Endodermal cell (in vitro differentiated cells): Measurements from ENCODE around the gene AUTS2. TPM values are rescaled to one million over a fixed set of nuclear protein-coding genes. Genes with fewer than 3 reads are reported as not detected.
A peak's percentile ranks its signal among the peaks of the same experiment; 100 is the strongest.

ENCODE experiments used
- DNase-seq: peaks from one replicate; pipeline ENCODE4 v3.0.0-alpha.2; 2017
- H3K27ac ChIP-seq: 2 replicates; pipeline ENCODE4 v1.5.1; 2013; ENCODE audit warnings: mild to moderate bottlenecking, low read depth, low read length, moderate library complexity
- H3K27me3 ChIP-seq: 2 replicates; pipeline ENCODE4 v1.6.1; 2013; ENCODE audit warnings: mild to moderate bottlenecking, low read length, moderate library complexity; ENCODE audit not compliant: insufficient read depth, control insufficient read depth, poor library complexity, severe bottlenecking
- H3K36me3 ChIP-seq: 2 replicates; pipeline ENCODE4 v1.7.0; 2013; ENCODE audit warnings: mild to moderate bottlenecking, low read length, moderate library complexity; ENCODE audit not compliant: control insufficient read depth, insufficient read depth
- H3K4me1 ChIP-seq: one replicate; pipeline ENCODE4 v1.7.0; 2013; ENCODE audit warnings: low read length; ENCODE audit not compliant: control insufficient read depth, insufficient read depth
- H3K4me3 ChIP-seq: 2 replicates; pipeline ENCODE4 v1.5.1; 2013; ENCODE audit warnings: mild to moderate bottlenecking, low read length, moderate library complexity
- H3K9ac ChIP-seq: 2 replicates; pipeline ENCODE4 v1.6.1; 2013; ENCODE audit warnings: mild to moderate bottlenecking, low read length, moderate library complexity; ENCODE audit not compliant: poor library complexity, severe bottlenecking; ENCODE audit errors: extremely low read depth
- H3K9me3 ChIP-seq: 2 replicates; pipeline ENCODE4 v1.6.1; 2013; ENCODE audit warnings: mild to moderate bottlenecking, low read length, moderate library complexity; ENCODE audit not compliant: control insufficient read depth
- H3K27ac Mint-ChIP-seq: 2 replicates; pipeline ENCODE4 v1.8.0; 2020; ENCODE audit warnings: mixed read lengths
- H3K27me3 Mint-ChIP-seq: 2 replicates; pipeline ENCODE4 v1.8.0; 2021; ENCODE audit warnings: mild to moderate bottlenecking, mixed read lengths; ENCODE audit not compliant: insufficient read depth
- H3K36me3 Mint-ChIP-seq: 2 replicates; pipeline ENCODE4 v1.8.0; 2020; ENCODE audit warnings: low read depth, mixed read lengths
- H3K4me1 Mint-ChIP-seq: 2 replicates; pipeline ENCODE4 v1.8.0; 2020; ENCODE audit warnings: mixed read lengths
- H3K4me3 Mint-ChIP-seq: 2 replicates; pipeline ENCODE4 v1.8.0; 2020; ENCODE audit warnings: mild to moderate bottlenecking, moderate library complexity, mixed read lengths
- H3K9me3 Mint-ChIP-seq: 2 replicates; pipeline ENCODE4 v1.8.0; 2020; ENCODE audit warnings: mild to moderate bottlenecking, mixed read lengths
- WGBS, 2 experiments: methylation state at CpG; one replicate each; pipeline versions ENCODE4 v1.1.5 to v1.1.7; 2013; ENCODE audit warnings: missing lambda C conversion rate in 2 of 2, mixed read lengths in 1 of 2; ENCODE audit not compliant: insufficient coverage in 1 of 2, insufficient read length in 1 of 2; 5-methylcytosine and 5-hydroxymethylcytosine counted together
- total RNA-seq, 2 donors: library from RNA; stranded (reverse); fragmentation: NEBNext Ultra II Directional in 1 of 2; extraction: Animal tissue kit (Norgen Biotek cat#: 25700) in 1 of 2; gene quantifications; 2 replicates in 1 of 2; 3 replicates in 1 of 2; pipeline ENCODE4 v1.2.1, GENCODE V29; 2021
- TF ChIP-seq, protein P1 (sequence below): fragments of 200-600 bp; sonication (generic); conservative IDR thresholded peaks from 2 replicates; pipeline ENCODE4 v1.5.0; 2021; ENCODE audit warnings: antibody characterized with exemption, mild to moderate bottlenecking

AUTS2 gene
- total RNA-seq, 2 donors from 2014 or later = 76.8 to 106 TPM

DNA sequence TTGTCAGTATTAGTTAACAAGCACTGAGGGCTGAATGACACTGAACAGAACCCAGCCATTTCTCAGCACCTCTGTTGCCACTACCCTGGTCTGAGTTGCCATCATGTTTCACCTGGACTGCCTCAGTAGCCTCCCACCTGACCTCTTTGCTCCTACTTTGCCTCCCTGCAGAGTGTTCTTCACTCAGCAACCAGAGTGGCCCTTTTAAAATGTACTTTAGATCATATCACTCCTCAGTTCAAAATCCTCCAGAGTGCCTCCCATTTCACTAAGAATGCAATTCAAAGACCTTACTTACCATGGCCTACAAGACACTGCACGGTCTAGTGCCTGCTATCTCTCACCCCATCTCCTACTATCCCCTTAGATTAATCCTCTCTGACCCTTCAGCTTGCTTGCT lies 214.5 kb downstream of the AUTS2 start:
- DNase-seq = no peak
- Mint-ChIP-seq H3K27ac (peak overlapping the region; percentile 0), H3K4me3 (no peak overlapping the region), H3K9me3 (no peaks in the 10 kb centered on the region), H3K27me3 (no peaks in the 10 kb centered on the region), H3K36me3 (peaks cover 3% of the 10 kb centered on the region), H3K4me1 (peaks cover 62% of the 10 kb centered on the region)
- Histone ChIP-seq H3K9me3 (no peaks in the 10 kb centered on the region), H3K4me1 (peaks cover 30% of the 10 kb centered on the region), H3K36me3 (no peaks in the 10 kb centered on the region), H3K27ac (no peak overlapping the region), H3K9ac (no peak overlapping the region), H3K27me3 (no peaks in the 10 kb centered on the region), H3K4me3 (no peak overlapping the region)
- 74 to 100% methylated on average over 1 of the region's 1 CpG for WGBS, 2 experiments
- TF ChIP-seq, protein P1, sequence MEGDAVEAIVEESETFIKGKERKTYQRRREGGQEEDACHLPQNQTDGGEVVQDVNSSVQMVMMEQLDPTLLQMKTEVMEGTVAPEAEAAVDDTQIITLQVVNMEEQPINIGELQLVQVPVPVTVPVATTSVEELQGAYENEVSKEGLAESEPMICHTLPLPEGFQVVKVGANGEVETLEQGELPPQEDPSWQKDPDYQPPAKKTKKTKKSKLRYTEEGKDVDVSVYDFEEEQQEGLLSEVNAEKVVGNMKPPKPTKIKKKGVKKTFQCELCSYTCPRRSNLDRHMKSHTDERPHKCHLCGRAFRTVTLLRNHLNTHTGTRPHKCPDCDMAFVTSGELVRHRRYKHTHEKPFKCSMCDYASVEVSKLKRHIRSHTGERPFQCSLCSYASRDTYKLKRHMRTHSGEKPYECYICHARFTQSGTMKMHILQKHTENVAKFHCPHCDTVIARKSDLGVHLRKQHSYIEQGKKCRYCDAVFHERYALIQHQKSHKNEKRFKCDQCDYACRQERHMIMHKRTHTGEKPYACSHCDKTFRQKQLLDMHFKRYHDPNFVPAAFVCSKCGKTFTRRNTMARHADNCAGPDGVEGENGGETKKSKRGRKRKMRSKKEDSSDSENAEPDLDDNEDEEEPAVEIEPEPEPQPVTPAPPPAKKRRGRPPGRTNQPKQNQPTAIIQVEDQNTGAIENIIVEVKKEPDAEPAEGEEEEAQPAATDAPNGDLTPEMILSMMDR = no peak

DNA sequence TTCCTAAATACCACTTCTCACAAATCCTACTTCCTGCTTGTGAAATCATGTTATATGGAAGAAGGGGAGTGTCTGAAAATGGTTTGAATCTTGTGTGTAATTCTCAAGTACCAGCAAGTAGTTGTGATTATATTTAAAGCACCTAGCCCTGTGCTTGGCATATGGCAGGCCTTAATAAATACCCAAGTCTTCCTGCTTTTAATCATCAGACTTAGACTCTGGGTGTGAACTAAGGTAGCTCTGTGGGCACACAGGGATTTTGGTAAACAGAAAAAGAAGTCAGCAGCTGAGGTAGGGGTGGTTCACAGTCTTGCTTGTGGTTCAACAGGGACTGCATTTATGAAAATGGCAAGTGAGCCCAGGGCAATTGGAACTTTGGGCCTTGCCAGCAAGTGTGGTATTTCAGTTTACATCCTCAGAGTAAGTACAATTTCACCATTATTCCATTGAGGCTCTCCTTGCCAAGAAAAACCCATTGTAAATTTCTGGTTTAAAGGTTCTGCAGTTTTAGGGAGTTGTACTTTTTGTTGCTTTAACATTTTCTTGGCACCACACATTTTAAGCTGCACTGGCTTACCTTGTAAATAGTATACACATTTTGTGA lies 215.5 kb downstream of the AUTS2 start:
- Histone ChIP-seq H3K27me3 (no peaks in the 10 kb centered on the region), H3K27ac (peak overlapping the region; percentile 87), H3K4me3 (no peak overlapping the region), H3K36me3 (no peaks in the 10 kb centered on the region), H3K4me1 (peaks cover 30% of the 10 kb centered on the region), H3K9me3 (no peaks in the 10 kb centered on the region), H3K9ac (no peak overlapping the region)
- no peak for DNase-seq
- Mint-ChIP-seq H3K36me3 (peaks cover 3% of the 10 kb centered on the region), H3K9me3 (no peaks in the 10 kb centered on the region), H3K4me1 (peaks cover 71% of the 10 kb centered on the region), H3K27ac (no peak overlapping the region), H3K27me3 (no peaks in the 10 kb centered on the region), H3K4me3 (no peak overlapping the region)
- TF ChIP-seq, protein P1 = no peak

DNA sequence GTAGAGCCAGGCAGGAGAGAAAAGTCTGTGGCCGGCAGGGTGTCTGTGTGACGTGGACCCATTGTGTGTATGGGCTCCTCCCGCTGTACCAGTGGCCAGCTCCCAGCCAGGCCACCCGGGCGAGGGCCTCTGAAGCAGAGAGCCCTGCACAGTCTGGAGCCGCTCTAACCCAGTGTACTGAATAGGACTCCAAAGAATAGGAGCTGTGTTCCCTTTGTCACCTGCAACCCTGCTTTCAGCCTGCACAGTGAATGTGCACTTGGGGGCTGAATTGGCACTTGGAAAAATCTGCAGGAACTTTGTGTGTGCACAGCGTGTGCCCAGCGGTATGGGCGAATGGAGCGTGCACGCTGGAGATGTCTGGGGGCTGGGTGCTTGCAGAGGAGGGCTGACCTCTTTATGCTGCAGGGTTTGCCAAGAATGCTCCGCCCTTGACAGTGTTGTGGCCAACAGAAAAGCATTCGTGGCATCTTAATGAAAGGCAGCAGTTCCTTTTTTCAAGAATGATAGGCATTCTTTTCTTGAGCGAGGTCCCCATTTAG lies 216.2 kb downstream of the AUTS2 start:
- Mint-ChIP-seq H3K9me3 (no peaks in the 10 kb centered on the region), H3K27ac (no peak overlapping the region), H3K27me3 (no peaks in the 10 kb centered on the region), H3K4me3 (no peak overlapping the region), H3K36me3 (no peaks in the 10 kb centered on the region), H3K4me1 (peaks cover 78% of the 10 kb centered on the region)
- Histone ChIP-seq H3K36me3 (no peaks in the 10 kb centered on the region), H3K4me1 (peaks cover 30% of the 10 kb centered on the region), H3K27me3 (no peaks in the 10 kb centered on the region), H3K27ac (peak overlapping the region; percentile 87), H3K4me3 (no peak overlapping the region), H3K9me3 (no peaks in the 10 kb centered on the region), H3K9ac (no peak overlapping the region)
- TF ChIP-seq, protein P1 = no peak
- WGBS, 2 experiments = 77 to 84% methylated on average over 3 to 14 of the region's 14 CpGs
- peak; percentile 55 for DNase-seq
